ENCODE measurements around the gene EVX1.

GRCh38 chr7:27200761-27201579 is 41.6 kb upstream of the EVX1 start:
- TF ChIP-seq CTCF (conservative IDR thresholded peaks at IDR 0.05; ENCODE audit: low read depth, low read length) (no peak), EZH2 (IDR thresholded peaks at IDR 0.05; ENCODE audit: low read length, unreplicated experiment) (no peak)

Measured in PC-3 (cell line).